RCC 7860 (cell line): Measurements from ENCODE around the gene SERPINA10.
"Not testable (repeated sequence)": the region's sequence is repeated elsewhere in the genome, so short reads cannot be mapped to it uniquely, and the experiment has no call there.

Experiments
- DNase-seq: peaks from one replicate; pipeline ENCODE4 v3.0.0-alpha.2; 2015; ENCODE audit warnings: low spot score
- FAIRE-seq: peaks from 2 replicates; lab custom pipeline; 2012; peaks lifted over from hg19 to GRCh38; lab: Jason Lieb, UNC

SERPINA10 gene

GRCh38 chr14:94288610-94289465 lies 4.2 kb downstream of the SERPINA10 start:
- FAIRE-seq = no peak
- DNase-seq = no peak

GRCh38 chr14:94285158-94285557 lies 7.9 kb downstream of the SERPINA10 start:
- FAIRE-seq (no peak), DNase-seq (no peak)

GRCh38 chr14:94284221-94284620 lies 8.8 kb downstream of the SERPINA10 start:
- no peak for DNase-seq

GRCh38 chr14:94282991-94283723 lies 9.9 kb downstream of the SERPINA10 start:
- DNase-seq = no peak
- FAIRE-seq = no peak

More at GRCh38 chr14:94284221-94284620, 8.8 kb downstream of the SERPINA10 start:
- no peak for FAIRE-seq

- FAIRE-seq (no peak), DNase-seq (no peak)
These were observed 14.3 kb downstream of the SERPINA10 start for GRCh38 chr14:94278731-94279130.

- FAIRE-seq = not testable (repeated sequence)
These were observed 16.0 kb downstream of the SERPINA10 start for GRCh38 chr14:94276898-94277561.

GRCh38 chr14:94269156-94269555 lies 23.9 kb downstream of the SERPINA10 start:
- DNase-seq (no peak), FAIRE-seq (no peak)

More at GRCh38 chr14:94276898-94277561, 16.0 kb downstream of the SERPINA10 start:
- not testable (repeated sequence) for DNase-seq

GRCh38 chr14:94268582-94268981 lies 24.5 kb downstream of the SERPINA10 start:
- not testable (repeated sequence) for FAIRE-seq, DNase-seq

GRCh38 chr14:94267352-94267751 lies 25.7 kb downstream of the SERPINA10 start:
- FAIRE-seq = no peak
- no peak for DNase-seq

GRCh38 chr14:94264195-94264594 lies 28.9 kb downstream of the SERPINA10 start:
- FAIRE-seq, DNase-seq: not testable (repeated sequence)

GRCh38 chr14:94244182-94244581 lies 48.9 kb downstream of the SERPINA10 start:
- FAIRE-seq = no peak

GRCh38 chr14:94239406-94239805 lies 53.7 kb downstream of the SERPINA10 start:
- no peak for FAIRE-seq
- no peak for DNase-seq

More at GRCh38 chr14:94244182-94244581, 48.9 kb downstream of the SERPINA10 start:
- DNase-seq = no peak

GRCh38 chr14:94237983-94238382 lies 55.1 kb downstream of the SERPINA10 start:
- no peak for FAIRE-seq
- DNase-seq = no peak

- no peak for DNase-seq
- no peak for FAIRE-seq
These were observed 56.0 kb downstream of the SERPINA10 start for GRCh38 chr14:94237046-94237445.
